ENCODE data around the gene HCN2.

The HCN2 gene

GRCh38 chr19:589693-590395 lies at the start of gene HCN2:
TSS of gene HCN2 (plus strand) at chr19:589881. CDS start at chr19:589946, 65 bp downstream.
- DNase-seq (ENCODE audit: low spot score) = no peak

GRCh38 chr19:540867-541637 lies 48.6 kb upstream of the HCN2 start:
- no peak for DNase-seq (ENCODE audit: low spot score)

- no peak for DNase-seq (ENCODE audit: low spot score)
Measured at GRCh38 chr19:541699-542098, 48.0 kb upstream of the HCN2 start.

- DNase-seq (ENCODE audit: low spot score) = peak; percentile 6
Measured at GRCh38 chr19:542173-542866, 47.4 kb upstream of the HCN2 start.

- peak; percentile 10 for DNase-seq (ENCODE audit: low spot score)
Measured at GRCh38 chr19:543910-544608, 45.6 kb upstream of the HCN2 start, which contains the start of gene GZMM. TSS of gene GZMM (plus strand) at chr19:544053. CDS start at chr19:544072, 19 bp downstream.

- no peak for DNase-seq (ENCODE audit: low spot score)
Measured at GRCh38 chr19:547117-547516, 42.6 kb upstream of the HCN2 start.

- peak; percentile 20 for DNase-seq (ENCODE audit: low spot score)
Measured at GRCh38 chr19:547836-548720, 41.6 kb upstream of the HCN2 start.

- DNase-seq (ENCODE audit: low spot score) = peak; percentile 40
Measured at GRCh38 chr19:548886-549830, 40.5 kb upstream of the HCN2 start.

- DNase-seq (ENCODE audit: low spot score) = no peak
Measured at GRCh38 chr19:554817-555216, 34.9 kb upstream of the HCN2 start.

- no peak for DNase-seq (ENCODE audit: low spot score)
Measured at GRCh38 chr19:555474-555808, 34.2 kb upstream of the HCN2 start.

GRCh38 chr19:556611-557382 lies 32.9 kb upstream of the HCN2 start:
- no peak for DNase-seq (ENCODE audit: low spot score)

- no peak for DNase-seq (ENCODE audit: low spot score)
Measured at GRCh38 chr19:558770-559439, 30.8 kb upstream of the HCN2 start.

- no peak for DNase-seq (ENCODE audit: low spot score)
Measured at GRCh38 chr19:560121-560520, 29.6 kb upstream of the HCN2 start.

GRCh38 chr19:566403-566802 lies 23.3 kb upstream of the HCN2 start:
- no peak for DNase-seq (ENCODE audit: low spot score)

- no peak for DNase-seq (ENCODE audit: low spot score)
Measured at GRCh38 chr19:566844-567243, 22.8 kb upstream of the HCN2 start.

- DNase-seq (ENCODE audit: low spot score) = no peak
Measured at GRCh38 chr19:567296-567900, 22.3 kb upstream of the HCN2 start.

- no peak for DNase-seq (ENCODE audit: low spot score)
Measured at GRCh38 chr19:570251-570686, 19.4 kb upstream of the HCN2 start.

- no peak for DNase-seq (ENCODE audit: low spot score)
Measured at GRCh38 chr19:570937-571565, 18.6 kb upstream of the HCN2 start.

Measured in AG08396 (cell line).